ENCODE measurements around the gene MAB21L4. TPM values are rescaled to one million over a fixed set of nuclear protein-coding genes. Genes with fewer than 3 reads are reported as not detected.
"Not testable (repeated sequence)": the region's sequence is repeated elsewhere in the genome, so short reads cannot be mapped to it uniquely, and the experiment has no call there.

MAB21L4 gene
- total RNA-seq, 1 donor from 2014 or later, result not detected

DNA sequence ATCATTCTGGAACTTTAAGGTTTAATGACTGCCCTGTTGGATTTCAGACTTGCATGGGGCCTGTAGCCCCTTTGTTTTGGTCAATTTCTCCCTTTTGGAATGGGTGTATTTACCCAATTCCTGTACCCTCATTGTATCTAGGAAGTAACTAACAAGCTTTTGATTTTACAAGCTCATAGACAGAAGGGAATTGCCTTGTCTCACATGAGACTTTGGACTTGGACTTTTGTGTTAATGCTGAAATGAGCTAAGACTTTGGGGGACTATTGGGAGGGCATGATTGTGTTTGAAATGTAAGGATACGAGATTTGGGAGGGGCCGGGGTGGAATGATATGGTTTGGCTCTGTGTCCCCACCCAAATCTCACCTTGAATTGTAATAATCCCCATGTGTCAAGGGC lies 49.6 kb downstream of the MAB21L4 start:
- DNase-seq (ENCODE audit: low spot score), result not testable (repeated sequence)

DNA sequence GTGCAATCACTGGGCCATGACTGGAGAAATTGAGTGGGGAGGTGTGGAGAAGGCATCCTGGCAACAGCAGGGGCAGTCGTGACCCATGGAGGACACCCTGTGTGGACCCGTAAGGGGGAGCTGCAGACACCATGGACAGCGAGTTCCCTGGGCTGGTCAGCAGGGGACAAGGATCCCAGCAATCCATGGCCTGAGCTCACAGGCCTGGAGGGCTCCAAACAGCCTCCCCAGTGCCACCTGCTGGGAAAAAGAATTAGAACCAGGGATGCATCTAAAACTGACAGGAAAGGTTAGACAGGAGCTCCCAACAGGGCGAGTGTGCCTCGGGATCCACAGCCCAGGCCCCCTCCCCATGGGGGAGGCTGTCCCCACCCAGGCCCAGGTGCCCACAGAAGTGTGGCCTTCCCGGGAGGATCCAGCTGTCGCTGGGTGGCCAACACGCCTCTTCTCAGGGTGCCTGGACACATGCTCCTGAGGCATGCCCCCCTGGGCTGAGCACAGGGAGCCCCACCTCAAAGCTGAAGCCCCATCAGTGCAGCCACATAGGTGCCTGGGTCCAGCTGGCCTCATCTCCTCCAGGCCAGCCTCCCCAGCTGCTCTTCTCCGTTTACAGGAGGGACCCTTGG lies 55.4 kb downstream of the MAB21L4 start:
- DNase-seq (ENCODE audit: low spot score), result no peak

DNA sequence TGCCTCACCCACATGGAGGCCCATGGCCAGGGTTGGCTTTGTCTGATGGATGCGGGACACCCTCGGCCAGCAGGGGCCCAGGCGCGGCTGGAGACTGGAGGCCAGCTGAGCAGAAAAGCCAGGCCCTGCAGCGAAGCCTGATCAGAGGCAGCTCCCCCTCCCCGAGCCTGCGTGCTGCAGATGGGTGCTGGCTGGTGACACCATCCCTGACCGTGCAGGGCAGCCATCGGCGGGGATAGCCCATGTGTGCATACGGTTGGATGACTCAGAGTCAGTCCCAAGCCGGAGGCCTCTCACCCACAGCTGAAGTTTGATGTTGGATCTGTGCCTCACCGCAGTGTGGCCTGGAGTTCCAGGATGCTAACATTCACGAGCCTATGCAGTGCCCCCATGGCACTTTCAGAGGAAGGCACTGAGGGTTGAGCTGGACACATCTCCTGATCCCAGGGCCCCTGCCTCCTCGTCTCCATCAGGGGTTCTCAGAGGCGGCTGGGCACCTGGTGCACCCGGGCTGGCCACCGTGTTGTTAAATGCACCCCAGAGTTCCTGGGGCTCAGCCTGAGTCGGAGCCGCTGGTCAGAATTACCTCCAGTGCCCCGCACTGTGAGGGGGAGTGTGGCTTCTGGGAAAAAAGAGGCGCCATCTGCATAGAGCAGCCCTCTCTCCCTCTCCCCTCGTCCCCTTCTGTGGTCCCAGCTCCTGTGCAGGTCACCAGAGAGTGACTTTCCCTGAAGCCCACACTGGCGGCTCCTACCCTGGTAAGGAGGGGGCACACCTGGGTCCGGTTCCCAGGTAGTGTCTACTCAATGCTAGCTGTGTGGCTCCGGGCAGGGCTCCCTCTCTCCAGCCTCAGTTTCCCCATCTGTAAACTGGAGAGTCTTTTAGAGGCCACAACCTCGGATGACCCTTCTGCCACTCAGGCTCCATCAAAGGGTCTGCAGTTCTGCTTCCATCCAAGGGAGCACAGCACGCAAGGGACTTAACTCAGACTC lies 56.5 kb downstream of the MAB21L4 start:
- peak; percentile 88 for DNase-seq (ENCODE audit: low spot score)

DNA sequence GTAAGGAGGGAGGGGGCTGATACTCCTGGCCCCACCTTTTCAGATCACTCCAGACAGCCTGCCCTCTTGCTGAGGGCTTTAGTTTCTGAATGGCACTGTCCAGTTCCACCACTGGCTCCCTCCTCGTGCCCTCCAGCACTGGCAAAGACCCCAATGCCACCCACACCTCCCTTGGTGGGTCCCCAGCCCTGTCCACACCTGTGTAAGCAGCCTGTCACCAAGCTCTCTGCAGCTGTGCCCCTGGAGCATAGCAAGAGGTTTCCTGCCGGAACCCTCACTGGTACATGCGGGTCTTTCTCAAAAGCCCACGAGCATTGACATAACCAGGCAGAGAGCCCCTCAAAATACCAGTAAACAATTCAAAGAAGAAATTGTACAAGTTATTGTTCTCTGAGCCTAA lies 58.3 kb downstream of the MAB21L4 start:
- DNase-seq (ENCODE audit: low spot score), result peak; percentile 75

DNA sequence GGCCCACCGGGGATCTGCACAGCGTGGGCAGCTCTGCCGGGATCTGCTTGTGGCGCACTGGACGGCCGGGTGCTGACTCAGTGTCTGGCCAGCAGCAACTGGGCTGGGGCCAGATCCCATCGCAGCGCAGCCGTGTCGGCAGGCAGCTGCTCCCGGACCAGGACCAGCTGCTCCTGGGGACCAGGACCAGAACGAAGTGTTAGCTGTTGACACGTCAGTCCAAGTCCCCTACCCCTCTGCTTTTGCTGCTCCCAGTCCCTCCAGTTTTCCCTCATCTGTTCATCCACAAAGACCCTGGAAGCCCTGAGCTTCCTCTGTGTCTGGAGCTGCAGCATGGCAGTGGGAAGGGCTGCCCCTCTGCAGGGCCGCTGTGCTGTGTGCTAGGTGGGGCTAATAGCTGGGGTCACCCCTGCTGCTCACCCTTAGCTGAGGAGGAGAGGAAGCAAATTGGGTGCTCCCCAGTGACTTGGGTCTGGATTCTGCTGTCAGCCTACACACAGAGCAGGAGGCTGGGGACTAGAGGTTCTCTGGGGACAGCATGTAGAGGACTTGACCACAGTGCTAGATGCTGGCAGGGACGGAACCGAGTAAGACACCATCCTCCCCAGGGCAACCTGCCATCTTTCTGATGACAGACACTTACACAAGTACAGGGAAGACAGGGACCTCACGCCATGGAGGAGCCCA lies 59.0 kb downstream of the MAB21L4 start:
- peak; percentile 89 for DNase-seq (ENCODE audit: low spot score)

Other genes starting within 250 kb of the MAB21L4 start
- gene AQP12B, start 213.3 kb downstream of the MAB21L4 start, total RNA-seq, result not detected
- gene AQP12A, start 204.3 kb downstream of the MAB21L4 start, total RNA-seq, result not detected
- not detected for gene KIF1A, start 75.9 kb downstream of the MAB21L4 start, total RNA-seq
- 0.32 TPM for gene AGXT, start 27.3 kb downstream of the MAB21L4 start, total RNA-seq
- not detected for gene CROCC2, start 10.2 kb upstream of the MAB21L4 start, total RNA-seq
- gene SNED1, start 102.5 kb upstream of the MAB21L4 start, total RNA-seq, result 58.0 TPM
- 23.6 TPM for gene MTERF4, start 206.1 kb upstream of the MAB21L4 start, total RNA-seq